GM12878 (cell line): ENCODE results near the gene GRPEL2. TPM values are rescaled to one million over a fixed set of nuclear protein-coding genes. Genes with fewer than 3 reads are reported as not detected.

Experiments used
- ATAC-seq: fragments of 200-7000 bp; cut with Tn5 transposase; 3 replicates; pipeline ENCODE4 v1.9.1; 2020; ENCODE audit warnings: mild to moderate bottlenecking, moderate library complexity
- BruUV-seq: library from RNA; stranded (reverse); fragments of 400-500 nt; replicated peaks from 2 replicates; lab custom pipeline; 2021; lab: Mats Ljungman, UMichigan
- CTCF ChIA-PET: fragments of 300-600 bp; sonication (Branson Sonifier 250); formaldehyde crosslinking; extraction: SDS; loops from one replicate; lab custom pipeline; 2021; ENCODE audit warnings: inconsistent platforms; lab: Yijun Ruan, JAX
- POLR2A ChIA-PET: fragments of 350-600 bp; formaldehyde crosslinking; extraction: SDS; loops from one replicate; lab custom pipeline; 2021; ENCODE audit warnings: inconsistent platforms; lab: Charles Lee
- RAD21 ChIA-PET: fragments of 300-600 bp; sonication (Branson Sonifier 250); formaldehyde crosslinking; loops from one replicate; lab custom pipeline; 2023; ENCODE audit warnings: antibody characterized with exemption; ENCODE audit not compliant: unreplicated experiment; lab: Charles Lee
- SMC1A ChIA-PET: fragments of 300-600 bp; sonication (Branson Sonifier 250); formaldehyde crosslinking; loops from one replicate; lab custom pipeline; 2023; ENCODE audit not compliant: unreplicated experiment, uncharacterized antibody; lab: Charles Lee
- DNase-seq: peaks from one replicate; pipeline ENCODE4 v3.0.0-alpha.2; 2011; ENCODE audit warnings: low read depth, low spot score
- FAIRE-seq: peaks from 3 replicates; lab custom pipeline; 2011; peaks lifted over from hg19 to GRCh38; lab: Jason Lieb, UNC
- H2AFZ ChIP-seq: 2 replicates; pipeline ENCODE4 v1.6.0; 2011; ENCODE audit warnings: low read depth, low read length, control low read depth; ENCODE audit not compliant: control insufficient read depth
- H3K27ac ChIP-seq: 2 replicates; pipeline ENCODE4 v1.5.1; 2011; ENCODE audit warnings: control low read depth; ENCODE audit not compliant: control insufficient read depth, insufficient read depth
- H3K27me3 ChIP-seq, 2 experiments: replicated peaks in 1 of 2; 2 replicates each; pipeline versions ENCODE4 v1.6.0 to v1.6.1; 2011; ENCODE audit warnings: low read length in 1 of 2; ENCODE audit not compliant: control insufficient read depth in 2 of 2, insufficient read depth in 2 of 2
- H3K36me3 ChIP-seq, 2 experiments: 2 replicates each; pipeline ENCODE4 v1.5.1; 2011; ENCODE audit warnings: low read length in 1 of 2; ENCODE audit not compliant: control insufficient read depth in 2 of 2, insufficient read depth in 2 of 2
- H3K4me1 ChIP-seq: 2 replicates; pipeline ENCODE4 v1.6.1; 2011; ENCODE audit warnings: mild to moderate bottlenecking, low read length, moderate library complexity, mixed read lengths; ENCODE audit not compliant: control insufficient read depth, insufficient read depth
- H3K4me2 ChIP-seq: 2 replicates; pipeline ENCODE4 v1.6.0; 2011; ENCODE audit warnings: control low read depth; ENCODE audit not compliant: control insufficient read depth, insufficient read depth
- H3K4me3 ChIP-seq: fragments of 200-600 bp; sonication (generic); 2 replicates; pipeline ENCODE4 v1.5.1; 2016
- H3K79me2 ChIP-seq: 2 replicates; pipeline ENCODE4 v1.6.0; 2011; ENCODE audit warnings: low read length; ENCODE audit not compliant: control insufficient read depth, insufficient read depth
- H3K9ac ChIP-seq: 2 replicates; pipeline ENCODE4 v1.8.0; 2011; ENCODE audit warnings: low read length, control low read depth, mixed read lengths; ENCODE audit not compliant: control insufficient read depth, insufficient read depth
- H3K9me3 ChIP-seq: replicated peaks from 3 replicates; pipeline ENCODE4 v1.5.1; 2011; ENCODE audit warnings: mild to moderate bottlenecking, low read length; ENCODE audit not compliant: control insufficient read depth, insufficient read depth
- H4K20me1 ChIP-seq: 2 replicates; pipeline ENCODE4 v1.6.0; 2011; ENCODE audit not compliant: control insufficient read depth, insufficient read depth
- EP300 ChIP-seq, 2 experiments: fragments of 150-350 bp in 1 of 2; IDR thresholded peaks; 2 replicates each; pipeline ENCODE4 v1.6.1; 2011 to 2012; ENCODE audit warnings: low read depth in 2 of 2, low read length in 2 of 2, borderline replicate concordance in 1 of 2, improper control_type of control experiment in 1 of 2, inconsistent platforms in 1 of 2; ENCODE audit not compliant: control insufficient read depth in 1 of 2
- ETV6 ChIP-seq, 2 experiments: fragments of 450-650 bp in 1 of 2; IDR thresholded peaks in 1 of 2; conservative IDR thresholded peaks in 1 of 2; 2 replicates each; pipeline ENCODE4 v1.6.1; 2014; ENCODE audit warnings: antibody characterized with exemption in 1 of 2, borderline replicate concordance in 1 of 2, low read depth in 1 of 2, mild to moderate bottlenecking in 1 of 2, moderate library complexity in 1 of 2
- FOS ChIP-seq: IDR thresholded peaks from 3 replicates; pipeline ENCODE4 v1.6.1; 2011; ENCODE audit warnings: borderline replicate concordance; ENCODE audit not compliant: insufficient read length; ENCODE audit errors: extremely low read depth
- GABPA ChIP-seq: IDR thresholded peaks from 2 replicates; pipeline ENCODE4 v1.6.1; 2014; ENCODE audit warnings: antibody characterized with exemption, low read depth, mild to moderate bottlenecking, inconsistent platforms
- HDGF ChIP-seq: fragments of 450-650 bp; IDR thresholded peaks from 2 replicates; pipeline ENCODE4 v1.6.1; 2016; ENCODE audit warnings: antibody characterized with exemption
- IKZF1 ChIP-seq: fragments of 450-650 bp; conservative IDR thresholded peaks from 2 replicates; pipeline ENCODE4 v1.6.1; 2017; ENCODE audit warnings: antibody characterized with exemption, mild to moderate bottlenecking
- IKZF2 ChIP-seq, 2 experiments: fragments of 450-650 bp; IDR thresholded peaks; 2 replicates each; pipeline ENCODE4 v1.6.1; 2017; ENCODE audit warnings: mild to moderate bottlenecking in 2 of 2, moderate library complexity in 2 of 2
- KLF5 ChIP-seq: fragments of 450-650 bp; IDR thresholded peaks from 2 replicates; pipeline ENCODE4 v1.6.1; 2014; ENCODE audit warnings: mild to moderate bottlenecking; ENCODE audit not compliant: partially characterized antibody
- LARP7 ChIP-seq: fragments of 450-650 bp; IDR thresholded peaks from 2 replicates; pipeline ENCODE4 v1.6.1; 2017; ENCODE audit warnings: mild to moderate bottlenecking
- MYB ChIP-seq: fragments of 150-350 bp; IDR thresholded peaks from 2 replicates; pipeline ENCODE4 v1.6.1; 2014; ENCODE audit warnings: mild to moderate bottlenecking, low read depth, low read length, borderline replicate concordance
- SPI1 ChIP-seq: IDR thresholded peaks from 2 replicates; pipeline ENCODE4 v1.6.1; 2011; ENCODE audit warnings: low read depth, mild to moderate bottlenecking, low read length, moderate library complexity, borderline replicate concordance; ENCODE audit not compliant: insufficient read depth
- STAT3 ChIP-seq: IDR thresholded peaks from 2 replicates; pipeline ENCODE4 v1.6.1; 2011; ENCODE audit warnings: low read depth, low read length, improper control_type of control experiment
- whole genome bisulfite sequencing: methylation state at CpG from one replicate; pipeline ENCODE4 v1.1.6; 2016; ENCODE audit warnings: low lambda C conversion rate; ENCODE audit not compliant: insufficient replicate concordance, insufficient coverage; ENCODE audit errors: missing lambda C conversion rate; 5-methylcytosine and 5-hydroxymethylcytosine counted together
- in situ Hi-C: fragments of 300-500 bp; cut with MboI; formaldehyde crosslinking; loops from 9 replicates; pipeline ENCODE4 v1.14.3; 2018; ENCODE audit warnings: mixed read lengths
- intact Hi-C: fragments of 100-400 bp; cut with micrococcal nuclease; formaldehyde crosslinking; loops from one replicate; pipeline ENCODE4 v1.14.2; 2022; ENCODE audit not compliant: unreplicated experiment
- polyA plus RNA-seq, 11 experiments: library from polyadenylated mRNA; depleted of rRNA in 4 of 11; unstranded in 6 of 11; stranded (reverse) in 5 of 11; fragments of >200 nt; fragmentation: Nextera tagmentation in 4 of 11; fragmentation: Illumina TruSeq in 1 of 11; extraction: Ambion mirVana in 4 of 11; extraction: Trizol in 1 of 11; gene quantifications; 1 replicate in 1 of 11; 2 replicates in 10 of 11; pipeline versions ENCODE4 v1.2.1 to v1.2.3, GENCODE V29; 2011 to 2016; ENCODE audit warnings: inconsistent platforms in 2 of 11, missing spikeins in 2 of 11, low read depth in 1 of 11
- total RNA-seq, 4 experiments: library from RNA; depleted of rRNA in 3 of 4; stranded (reverse); fragments of >200 nt in 3 of 4; fragmentation: Illumina TruSeq in 1 of 4; extraction: Trizol in 1 of 4; gene quantifications; 2 replicates each; pipeline versions ENCODE4 v1.2.1 to v1.2.3, GENCODE V29; 2013 to 2021
- TF ChIP-seq, protein P1 (sequence below): fragments of 450-650 bp; IDR thresholded peaks from 2 replicates; pipeline ENCODE4 v1.6.1; 2016; ENCODE audit warnings: mild to moderate bottlenecking
- TF ChIP-seq, protein P2 (sequence below): fragments of 450-650 bp; IDR thresholded peaks from 2 replicates; pipeline ENCODE4 v1.6.1; 2017; ENCODE audit warnings: mild to moderate bottlenecking, low read depth, inconsistent platforms; ENCODE audit not compliant: poor library complexity, severe bottlenecking

GRPEL2 gene
- total and polyA plus RNA-seq, 10 of the 15 experiments (the other 5 are each of a cell fraction or from before 2014, with no cell fraction given): 4.4 to 20.2 (median 14.1) TPM

DNA sequence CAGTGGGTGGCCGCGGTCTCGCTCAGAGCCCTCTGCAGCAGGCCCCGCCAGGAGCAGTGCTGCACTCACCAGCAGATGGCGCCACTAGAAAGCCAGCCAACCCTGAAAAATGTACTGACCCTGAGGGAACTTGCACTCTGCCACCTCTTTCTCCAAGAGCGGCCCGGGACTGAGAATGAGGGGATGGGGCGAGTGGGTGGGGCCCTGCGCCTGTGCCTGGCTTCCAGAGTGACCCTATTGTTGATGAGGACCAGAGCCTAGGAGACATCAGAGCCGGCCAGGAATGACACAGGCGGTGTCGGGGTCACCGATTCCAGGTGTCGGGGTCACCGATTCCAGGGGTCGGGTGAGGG, 36.7 kb downstream of the GRPEL2 start (continued):
- TF ChIP-seq, protein P1, sequence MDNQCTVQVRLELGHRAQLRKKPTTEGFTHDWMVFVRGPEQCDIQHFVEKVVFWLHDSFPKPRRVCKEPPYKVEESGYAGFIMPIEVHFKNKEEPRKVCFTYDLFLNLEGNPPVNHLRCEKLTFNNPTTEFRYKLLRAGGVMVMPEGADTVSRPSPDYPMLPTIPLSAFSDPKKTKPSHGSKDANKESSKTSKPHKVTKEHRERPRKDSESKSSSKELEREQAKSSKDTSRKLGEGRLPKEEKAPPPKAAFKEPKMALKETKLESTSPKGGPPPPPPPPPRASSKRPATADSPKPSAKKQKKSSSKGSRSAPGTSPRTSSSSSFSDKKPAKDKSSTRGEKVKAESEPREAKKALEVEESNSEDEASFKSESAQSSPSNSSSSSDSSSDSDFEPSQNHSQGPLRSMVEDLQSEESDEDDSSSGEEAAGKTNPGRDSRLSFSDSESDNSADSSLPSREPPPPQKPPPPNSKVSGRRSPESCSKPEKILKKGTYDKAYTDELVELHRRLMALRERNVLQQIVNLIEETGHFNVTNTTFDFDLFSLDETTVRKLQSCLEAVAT: no peak
- TF ChIP-seq EP300 (IDR thresholded peaks at IDR 0.05; ENCODE audit: borderline replicate concordance in 1 of 2, control insufficient read depth in 1 of 2, low read depth in 2 of 2, low read length in 2 of 2) (no peak), IKZF1 (no peak), GABPA (no peak), HDGF (no peak), IKZF2 (IDR thresholded peaks at IDR 0.05) (no peak)
- TF ChIP-seq, protein P2, sequence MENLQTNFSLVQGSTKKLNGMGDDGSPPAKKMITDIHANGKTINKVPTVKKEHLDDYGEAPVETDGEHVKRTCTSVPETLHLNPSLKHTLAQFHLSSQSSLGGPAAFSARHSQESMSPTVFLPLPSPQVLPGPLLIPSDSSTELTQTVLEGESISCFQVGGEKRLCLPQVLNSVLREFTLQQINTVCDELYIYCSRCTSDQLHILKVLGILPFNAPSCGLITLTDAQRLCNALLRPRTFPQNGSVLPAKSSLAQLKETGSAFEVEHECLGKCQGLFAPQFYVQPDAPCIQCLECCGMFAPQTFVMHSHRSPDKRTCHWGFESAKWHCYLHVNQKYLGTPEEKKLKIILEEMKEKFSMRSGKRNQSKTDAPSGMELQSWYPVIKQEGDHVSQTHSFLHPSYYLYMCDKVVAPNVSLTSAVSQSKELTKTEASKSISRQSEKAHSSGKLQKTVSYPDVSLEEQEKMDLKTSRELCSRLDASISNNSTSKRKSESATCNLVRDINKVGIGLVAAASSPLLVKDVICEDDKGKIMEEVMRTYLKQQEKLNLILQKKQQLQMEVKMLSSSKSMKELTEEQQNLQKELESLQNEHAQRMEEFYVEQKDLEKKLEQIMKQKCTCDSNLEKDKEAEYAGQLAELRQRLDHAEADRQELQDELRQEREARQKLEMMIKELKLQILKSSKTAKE: no peak

DNA sequence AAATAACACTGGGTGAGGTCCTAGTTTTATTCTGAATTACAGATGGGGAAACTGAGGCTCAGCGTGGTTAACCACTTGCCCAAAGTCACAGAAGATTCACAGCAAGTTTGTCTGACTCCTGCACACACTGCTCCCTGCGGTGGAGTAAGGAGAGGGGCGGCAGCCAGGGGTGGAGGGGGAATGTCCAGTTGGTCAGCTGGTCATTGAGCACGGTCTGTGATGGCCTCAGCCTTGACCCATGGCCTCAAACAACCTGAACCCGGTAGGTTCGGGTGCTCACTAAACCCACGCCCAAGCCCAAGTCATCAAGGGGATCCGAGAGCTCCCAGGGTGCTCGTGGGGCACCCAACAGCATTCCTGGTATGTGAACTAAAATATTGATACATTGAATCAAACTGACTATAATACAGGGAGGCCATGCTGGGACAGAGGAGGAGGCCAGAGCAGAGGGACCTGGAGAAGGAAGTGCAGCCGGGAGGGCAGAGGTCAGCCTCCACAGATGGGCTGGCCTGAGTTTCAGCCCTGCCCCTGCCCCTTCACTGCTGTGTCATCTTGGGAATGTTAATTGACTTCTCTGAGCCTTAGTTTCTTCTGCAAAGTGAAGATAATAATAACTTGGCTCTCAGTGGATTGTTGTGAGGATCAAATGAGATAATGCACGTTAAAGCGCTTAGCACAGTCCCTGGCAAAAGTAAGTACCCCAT, 37.4 kb downstream of the GRPEL2 start:
- POLR2A ChIA-PET: no interaction called here
- no peaks in the 10 kb centered on the region for H3K36me3 ChIP-seq
- FAIRE-seq: no peak
- no peak overlapping the region for H2AFZ ChIP-seq
- CTCF ChIA-PET: interaction anchor here (0.6 to 12.8 kb wide), 21 partner anchors 8 to 647 kb away, joined by 3 to 137 read pairs (median 7); partner anchors contain the start of gene GRPEL2
- no peak for TF ChIP-seq ETV6 (conservative IDR thresholded peaks at IDR 0.05 in 1 of 2, IDR thresholded peaks at IDR 0.05 in 1 of 2; ENCODE audit: borderline replicate concordance in 1 of 2, low read depth in 1 of 2)
- TF ChIP-seq MYB: no peak
- no peak for TF ChIP-seq SPI1
- no peak for TF ChIP-seq KLF5
- no peak for TF ChIP-seq FOS
- TF ChIP-seq STAT3: no peak
- no peak for TF ChIP-seq LARP7
- SMC1A ChIA-PET: interaction anchor here (0.5 to 6.5 kb wide), 7 partner anchors 11 to 218 kb away, joined by 3 to 52 read pairs (median 3); no protein-coding TSS in a partner anchor
- H3K4me2 ChIP-seq: no peak overlapping the region
- no peak overlapping the region for H3K9ac ChIP-seq
- no peak for ATAC-seq
- RAD21 ChIA-PET: interaction anchor here (0.6 to 4.9 kb wide), 8 partner anchors 46 to 193 kb away, joined by 3 to 22 read pairs (median 4); no protein-coding TSS in a partner anchor
- DNase-seq: no peak
- H3K27me3 ChIP-seq: peaks cover 0 to 2% of the 10 kb centered on the region in 2 experiments; a peak in 2 of 4 replicates
- no peak overlapping the region for H3K27ac ChIP-seq
- no peaks in the 10 kb centered on the region for H3K79me2 ChIP-seq
- H3K4me3 ChIP-seq: no peak overlapping the region
- in situ Hi-C loops (no loop called here), intact Hi-C loops (loop anchor here (1.0 to 5.0 kb wide), 3 partner anchors 52 to 235 kb away; no protein-coding TSS in a partner anchor)
- H4K20me1 ChIP-seq: no peaks in the 10 kb centered on the region
- no TSS peak for BruUV-seq
- WGBS: 52% methylated on average over 12 of the region's 12 CpGs
- H3K4me1 ChIP-seq: no peaks in the 10 kb centered on the region
- H3K9me3 ChIP-seq: no peaks in the 10 kb centered on the region
